MCF 10A (cell line): ENCODE measurements around the gene MVK. TPM values are rescaled to one million over a fixed set of nuclear protein-coding genes. Genes with fewer than 3 reads are reported as not detected.

Experiments used
- BruUV-seq: library from RNA; stranded (reverse); fragments of 400-500 nt; replicated peaks from 2 replicates; lab custom pipeline; 2021; lab: Mats Ljungman, UMichigan
- CTCF ChIA-PET: fragments of 300-600 bp; sonication (Branson Sonifier 250); formaldehyde crosslinking; extraction: SDS; loops from one replicate; lab custom pipeline; 2021; ENCODE audit warnings: antibody characterized with exemption, inconsistent platforms; lab: Yijun Ruan, JAX
- POLR2A ChIA-PET: fragments of 300-600, 350-650 bp; sonication (Branson Sonifier 250); formaldehyde crosslinking; extraction: SDS; loops from one replicate; lab custom pipeline; 2020; ENCODE audit warnings: antibody characterized with exemption, inconsistent platforms; lab: Yijun Ruan, JAX
- DNase-seq: peaks from one replicate; pipeline ENCODE4 v3.0.0-alpha.2; 2018; ENCODE audit not compliant: unreplicated experiment
- H3K27ac Mint-ChIP-seq: one replicate; pipeline ENCODE4 v1.8.0; 2022; ENCODE audit warnings: mild to moderate bottlenecking, low read depth, mixed read lengths; ENCODE audit not compliant: unreplicated experiment
- H3K27me3 Mint-ChIP-seq: one replicate; pipeline ENCODE4 v1.8.0; 2022; ENCODE audit warnings: mixed read lengths; ENCODE audit not compliant: insufficient read depth, unreplicated experiment
- H3K36me3 Mint-ChIP-seq: one replicate; pipeline ENCODE4 v1.8.0; 2022; ENCODE audit warnings: mild to moderate bottlenecking, moderate library complexity, mixed read lengths; ENCODE audit not compliant: insufficient read depth, unreplicated experiment
- H3K4me1 Mint-ChIP-seq: one replicate; pipeline ENCODE4 v1.8.0; 2022; ENCODE audit warnings: mixed read lengths; ENCODE audit not compliant: insufficient read depth, unreplicated experiment
- H3K4me3 Mint-ChIP-seq: one replicate; pipeline ENCODE4 v1.8.0; 2022; ENCODE audit warnings: mild to moderate bottlenecking, moderate library complexity, mixed read lengths; ENCODE audit not compliant: unreplicated experiment
- H3K9me3 Mint-ChIP-seq: one replicate; pipeline ENCODE4 v1.8.0; 2022; ENCODE audit warnings: mixed read lengths; ENCODE audit not compliant: unreplicated experiment
- CTCF ChIP-seq: fragments of 200-600 bp; IDR thresholded peaks from one replicate; pipeline ENCODE4 v1.8.0; 2022; ENCODE audit warnings: antibody characterized with exemption, mild to moderate bottlenecking; ENCODE audit not compliant: unreplicated experiment
- intact Hi-C: fragments of 100-400 bp; cut with micrococcal nuclease; formaldehyde crosslinking; loops from 2 replicates; pipeline ENCODE4 v1.14.1; 2022
- total RNA-seq: library from RNA; stranded (reverse); gene quantifications from 2 replicates; pipeline ENCODE4 v1.2.3, GENCODE V29; 2022

Gene MVK
- total RNA-seq, 1 experiment from 2014 or later: 17.1 TPM

GRCh38 chr12:109591041-109591440 is 17.4 kb downstream of the MVK start:
- Mint-ChIP-seq H3K9me3 (no peaks in the 10 kb centered on the region), H3K4me3 (no peak overlapping the region), H3K27ac (no peak overlapping the region), H3K4me1 (no peaks in the 10 kb centered on the region), H3K36me3 (peaks cover 28% of the 10 kb centered on the region), H3K27me3 (no peaks in the 10 kb centered on the region)
- POLR2A ChIA-PET: no interaction called here
- CTCF ChIA-PET: interaction anchor here (0.7 to 1.3 kb wide), 3 partner anchors 182 to 488 kb away, joined by 3 to 5 read pairs (median 3); no protein-coding TSS in a partner anchor
- BruUV-seq: no TSS peak
- TF ChIP-seq CTCF: no peak
- no peak for DNase-seq
- intact Hi-C loops: no loop called here

DNA sequence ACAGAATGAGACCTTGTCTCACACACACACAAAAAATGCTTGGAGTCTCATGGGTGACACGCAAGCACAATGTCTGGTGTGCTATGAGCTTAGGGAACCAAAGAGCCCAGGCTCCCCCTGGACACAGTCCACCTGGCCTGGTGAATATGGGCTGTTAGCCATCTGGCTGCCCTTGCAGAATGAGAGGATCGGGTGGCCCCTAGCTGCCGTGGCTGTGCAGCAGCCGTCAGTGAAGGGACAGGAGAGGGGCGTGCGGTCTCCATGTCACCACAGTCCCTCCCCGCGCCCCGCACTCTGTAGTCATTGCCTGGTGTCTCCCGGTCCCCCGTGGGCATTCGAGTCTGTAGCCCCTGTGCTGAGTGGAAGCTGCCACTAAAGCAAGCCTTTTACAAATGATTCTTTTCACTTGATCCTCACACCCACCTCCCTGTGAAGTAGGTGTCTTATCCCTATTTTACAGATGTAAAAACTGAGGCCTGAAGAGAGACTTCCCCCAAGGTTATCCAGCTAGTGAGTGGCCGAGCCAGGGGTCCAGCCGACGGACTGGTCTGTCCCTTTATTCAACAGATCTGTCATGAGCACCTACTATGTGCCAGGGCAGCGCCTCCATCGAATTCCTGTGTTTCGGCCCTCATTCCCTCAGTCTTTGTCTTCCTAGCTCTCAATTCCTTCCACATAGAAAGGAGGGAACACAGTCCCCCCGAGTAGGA is 18.8 kb downstream of the MVK start:
- POLR2A ChIA-PET: interaction anchor here (0.6 to 1.0 kb wide), 3 partner anchors 18 to 393 kb away, joined by 3 to 4 read pairs (median 3); partner anchors contain the start of gene MVK
- TF ChIP-seq CTCF: no peak
- no peaks in the 10 kb centered on the region for H3K4me1 Mint-ChIP-seq
- intact Hi-C loops: no loop called here
- H3K36me3 Mint-ChIP-seq: peaks cover 27% of the 10 kb centered on the region
- BruUV-seq: no TSS peak
- no peaks in the 10 kb centered on the region for H3K27me3 Mint-ChIP-seq
- no peaks in the 10 kb centered on the region for H3K9me3 Mint-ChIP-seq
- no peak overlapping the region for H3K27ac Mint-ChIP-seq
- no peak for DNase-seq
- no peak overlapping the region for H3K4me3 Mint-ChIP-seq
- CTCF ChIA-PET: interaction anchor here (0.6 to 1.6 kb wide), 7 partner anchors 74 to 1071 kb away, joined by 3 to 5 read pairs (median 3); no protein-coding TSS in a partner anchor

DNA sequence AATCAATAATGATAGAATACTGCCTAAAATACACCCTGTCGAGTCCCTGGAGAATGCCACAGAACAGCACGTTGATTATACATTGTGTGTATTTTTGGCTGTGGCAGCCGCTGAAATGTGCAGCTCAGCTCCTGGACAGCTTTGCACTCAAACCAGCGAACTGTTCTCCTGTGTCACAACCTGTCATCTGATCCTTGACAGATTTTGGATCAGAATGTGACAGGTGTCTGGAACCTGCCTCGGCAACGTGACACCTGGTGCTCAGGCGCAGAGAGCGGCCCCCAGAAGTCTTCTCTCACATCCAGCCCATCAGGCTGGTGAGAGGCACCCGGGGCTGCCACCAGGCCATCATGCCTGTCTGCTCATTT is 19.3 kb downstream of the MVK start:
- no TSS peak for BruUV-seq
- TF ChIP-seq CTCF: no peak
- ChIA-PET CTCF (interaction anchor here (0.6 to 1.6 kb wide), 7 partner anchors 75 to 1072 kb away, joined by 3 to 5 read pairs (median 3); no protein-coding TSS in a partner anchor), POLR2A (interaction anchor here (0.6 to 2.0 kb wide), 5 partner anchors 11 to 393 kb away, joined by 3 to 6 read pairs (median 3); partner anchors contain the start of gene MVK)
- H3K36me3 Mint-ChIP-seq: peaks cover 27% of the 10 kb centered on the region
- no peaks in the 10 kb centered on the region for H3K27me3 Mint-ChIP-seq
- intact Hi-C loops: no loop called here
- peaks cover 4% of the 10 kb centered on the region for H3K4me1 Mint-ChIP-seq
- DNase-seq: no peak
- no peak overlapping the region for H3K4me3 Mint-ChIP-seq
- no peaks in the 10 kb centered on the region for H3K9me3 Mint-ChIP-seq
- H3K27ac Mint-ChIP-seq: no peak overlapping the region

DNA sequence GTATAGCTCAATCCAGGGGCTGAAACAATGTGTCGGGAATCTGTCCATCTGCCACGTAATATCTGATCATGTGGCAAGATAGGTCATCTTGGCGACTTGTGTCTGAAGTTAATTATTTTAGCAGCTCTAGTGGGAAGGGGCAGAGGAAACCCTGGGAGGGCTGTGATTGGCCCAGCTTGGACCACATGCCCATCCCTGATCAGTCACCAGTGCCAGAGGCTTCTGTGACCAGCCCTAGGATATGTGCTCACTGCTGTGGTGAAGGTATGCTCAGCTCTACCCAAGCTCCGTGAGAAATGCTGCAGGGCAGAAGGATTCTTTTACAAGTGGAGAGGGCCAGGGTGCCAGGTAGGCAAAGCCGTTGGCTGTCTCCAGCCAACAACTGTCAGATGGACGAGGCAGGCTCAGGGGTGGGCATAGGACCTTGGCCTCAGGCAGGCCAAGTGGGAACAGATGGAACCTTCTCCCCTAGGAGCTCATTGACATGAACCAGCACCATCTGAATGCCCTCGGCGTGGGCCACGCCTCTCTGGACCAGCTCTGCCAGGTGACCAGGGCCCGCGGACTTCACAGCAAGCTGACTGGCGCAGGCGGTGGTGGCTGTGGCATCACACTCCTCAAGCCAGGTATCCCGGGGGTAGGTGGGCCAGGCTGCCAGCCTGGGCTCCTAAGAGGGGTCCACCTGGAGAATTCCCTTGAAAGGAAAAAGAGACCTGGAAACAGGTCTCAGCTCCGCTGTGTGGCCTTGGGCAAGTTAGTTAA is 21.1 kb downstream of the MVK start:
- no peaks in the 10 kb centered on the region for H3K9me3 Mint-ChIP-seq
- POLR2A ChIA-PET: interaction anchor here (2.0 kb wide), 1 partner anchor 13 kb away, joined by 6 read pairs; no protein-coding TSS in a partner anchor
- no peaks in the 10 kb centered on the region for H3K27me3 Mint-ChIP-seq
- no peak overlapping the region for H3K27ac Mint-ChIP-seq
- CTCF ChIA-PET: interaction anchor here (0.6 to 5.9 kb wide), 8 partner anchors 9 to 291 kb away, joined by 3 to 40 read pairs (median 3); no protein-coding TSS in a partner anchor
- no peak overlapping the region for H3K4me3 Mint-ChIP-seq
- intact Hi-C loops: loop anchor here (5.0 kb wide), 1 partner anchor 118 kb away; the partner anchor contains the start of gene FAM222A
- H3K4me1 Mint-ChIP-seq: peaks cover 8% of the 10 kb centered on the region
- H3K36me3 Mint-ChIP-seq: peaks cover 23% of the 10 kb centered on the region
- no peak for TF ChIP-seq CTCF
- DNase-seq: no peak
- no TSS peak for BruUV-seq
